NCI-H524 (cell line): ENCODE measurements around the gene TEAD1.
A peak's percentile ranks its signal among the peaks of the same experiment; 100 is the strongest.
"Not testable (repeated sequence)": the region's sequence is repeated elsewhere in the genome, so short reads cannot be mapped to it uniquely, and the experiment has no call there.

Experiments
- DNase-seq, 2 experiments: peaks; one replicate each; lab custom pipeline; 2025; lab: John Stamatoyannopoulos, UW

TEAD1 gene

DNA sequence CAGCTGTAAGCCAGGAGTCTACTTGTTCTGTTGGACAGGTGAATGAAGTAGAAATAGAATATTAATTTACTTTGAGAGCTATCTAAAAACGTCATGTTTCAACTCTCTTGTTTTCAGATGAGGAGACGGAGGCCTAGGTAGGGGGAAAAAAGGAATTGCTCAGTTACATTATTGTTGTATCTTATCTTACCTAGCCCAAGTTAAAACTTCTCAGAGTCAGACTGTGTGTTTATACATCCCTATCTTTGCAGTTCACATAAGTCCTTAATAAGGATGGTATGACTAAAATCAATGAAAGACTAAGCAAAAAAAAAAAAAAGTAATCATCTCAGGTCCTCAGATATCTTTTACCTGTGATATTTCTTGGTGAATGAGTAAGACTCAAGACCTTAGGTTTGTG is 62.8 kb downstream of the TEAD1 start:
- no peak for DNase-seq

DNA sequence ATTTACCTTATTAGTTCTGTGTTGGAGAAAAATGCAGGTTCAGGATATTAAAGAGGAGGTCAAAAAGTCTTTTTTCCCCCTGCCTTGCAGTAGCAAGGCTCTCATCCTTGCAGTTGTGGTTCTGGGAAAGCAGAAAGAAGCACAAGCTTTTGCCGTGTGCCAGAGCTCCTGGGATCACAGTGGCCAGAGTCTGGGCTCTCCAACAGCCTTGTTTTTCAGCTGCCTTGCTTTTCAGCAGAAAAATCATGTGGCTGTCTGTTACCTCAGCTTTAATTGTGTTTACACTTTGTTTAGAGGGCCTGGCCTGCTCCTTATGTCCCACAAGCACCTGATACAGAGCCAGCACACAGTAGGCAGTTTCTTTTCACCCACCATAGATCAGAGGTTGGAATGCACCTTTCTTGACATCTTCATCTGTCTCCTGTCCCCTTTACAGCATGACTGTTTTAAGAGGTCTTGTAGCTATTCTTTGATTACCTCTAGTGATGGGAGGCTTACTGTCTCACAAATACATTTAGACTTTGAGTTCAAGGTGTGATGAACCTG is 67.5 kb downstream of the TEAD1 start:
- no peak for DNase-seq

DNA sequence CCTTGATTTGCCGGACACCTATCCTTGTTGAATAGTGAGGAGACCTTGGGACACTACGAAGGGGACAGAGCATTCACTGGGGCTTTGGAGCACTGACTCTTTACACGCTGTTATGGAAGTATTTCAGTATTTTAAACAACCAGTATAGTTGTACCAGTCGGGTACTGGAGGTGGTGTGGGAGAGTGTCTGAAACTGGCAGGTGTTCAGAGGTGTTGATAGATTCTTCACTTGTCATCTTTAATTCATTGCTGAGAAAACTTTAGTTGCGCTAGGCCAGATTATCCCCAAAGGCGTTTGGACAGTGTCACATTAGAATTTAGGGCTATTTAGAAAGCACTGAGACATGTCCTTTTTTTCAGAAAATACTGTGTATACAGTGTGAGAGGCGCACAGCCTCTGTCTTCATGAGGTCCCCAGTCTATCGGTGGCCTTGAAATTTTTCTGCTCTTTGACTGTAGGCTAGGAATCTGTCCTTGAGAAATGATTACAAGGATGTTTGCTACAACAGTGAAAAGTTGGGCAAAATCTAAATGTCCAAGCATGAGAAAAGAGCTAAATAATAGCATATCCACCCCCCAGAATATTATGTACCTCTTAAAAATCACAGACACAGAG is 69.7 kb downstream of the TEAD1 start:
- DNase-seq: no peak

DNA sequence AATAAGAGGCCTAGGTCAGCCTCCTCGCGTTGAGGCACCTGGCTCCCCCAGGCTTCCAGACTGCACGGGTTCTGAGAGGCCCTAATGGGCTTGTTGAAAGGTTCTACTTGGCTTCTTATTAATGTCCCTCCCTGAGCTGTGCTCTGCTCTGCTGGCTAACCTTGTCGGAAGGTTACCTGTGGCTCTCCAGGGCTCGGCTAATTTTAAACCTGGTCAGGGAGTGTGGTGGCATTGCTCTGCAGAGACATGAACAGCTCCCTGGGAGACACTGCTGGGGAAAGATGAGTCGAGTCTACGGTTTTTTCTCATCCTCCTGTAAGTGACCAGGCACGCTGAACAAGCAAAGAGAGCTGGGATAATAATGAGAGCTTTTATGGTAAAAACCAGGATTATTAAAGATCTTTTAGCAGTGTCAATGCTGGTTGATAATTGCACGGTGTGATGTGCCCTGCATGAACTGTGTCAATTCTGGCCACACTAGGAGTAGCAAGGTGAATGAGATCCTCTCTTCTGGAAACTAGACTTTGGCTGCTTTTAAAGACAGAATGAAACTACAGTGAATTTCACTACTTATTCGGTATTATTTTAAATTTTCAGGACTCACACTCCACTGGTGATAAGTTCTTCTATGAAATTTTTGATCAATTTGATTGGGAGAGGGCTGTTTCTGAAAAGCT is 70.7 kb downstream of the TEAD1 start:
- no peak for DNase-seq

DNA sequence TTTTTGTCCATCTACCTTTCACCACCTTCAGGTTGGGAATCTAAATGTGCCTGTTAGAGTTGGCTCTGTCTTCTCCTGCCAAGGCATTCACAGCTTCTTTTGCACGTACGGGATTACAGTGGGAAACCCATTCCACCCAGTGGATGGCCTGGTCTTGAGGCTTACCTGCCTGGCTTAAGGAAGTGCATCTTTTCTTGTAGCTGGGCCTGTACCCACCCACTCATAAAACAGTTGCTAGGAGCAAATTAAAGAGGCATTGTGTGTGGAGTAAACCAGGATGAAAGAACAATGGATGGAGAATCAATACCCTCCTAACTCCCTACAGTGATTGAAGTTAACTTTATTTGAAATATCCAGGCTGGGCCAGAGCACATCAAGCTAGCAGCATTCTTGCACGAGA is 71.6 kb downstream of the TEAD1 start:
- DNase-seq: no peak

DNA sequence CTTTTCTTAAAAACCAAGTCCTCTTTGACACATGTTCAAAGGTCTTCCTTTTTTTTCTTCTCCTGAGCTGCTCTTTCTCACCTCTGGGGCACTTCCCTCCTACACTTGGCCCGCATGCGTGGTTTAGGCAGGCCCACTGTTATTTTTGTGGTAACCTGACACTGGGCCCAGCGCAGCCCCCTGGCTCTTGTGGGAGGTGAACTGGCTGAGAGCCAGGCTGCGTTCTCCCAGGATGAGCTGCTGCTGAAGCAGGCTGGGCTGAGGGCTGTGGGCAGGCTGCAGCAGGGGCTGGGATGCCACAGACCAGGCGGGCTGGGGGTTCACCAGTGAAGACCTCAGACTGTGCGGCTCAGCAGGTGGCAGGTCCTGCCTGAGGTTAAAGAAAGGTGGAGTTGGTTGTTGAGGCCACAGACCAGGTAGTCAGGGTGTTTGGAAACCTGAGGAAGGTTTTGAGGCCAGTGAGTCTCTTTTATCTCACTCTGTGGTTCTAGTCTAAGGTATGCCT is 72.4 kb downstream of the TEAD1 start:
- DNase-seq: peak; percentile 86 to 93

DNA sequence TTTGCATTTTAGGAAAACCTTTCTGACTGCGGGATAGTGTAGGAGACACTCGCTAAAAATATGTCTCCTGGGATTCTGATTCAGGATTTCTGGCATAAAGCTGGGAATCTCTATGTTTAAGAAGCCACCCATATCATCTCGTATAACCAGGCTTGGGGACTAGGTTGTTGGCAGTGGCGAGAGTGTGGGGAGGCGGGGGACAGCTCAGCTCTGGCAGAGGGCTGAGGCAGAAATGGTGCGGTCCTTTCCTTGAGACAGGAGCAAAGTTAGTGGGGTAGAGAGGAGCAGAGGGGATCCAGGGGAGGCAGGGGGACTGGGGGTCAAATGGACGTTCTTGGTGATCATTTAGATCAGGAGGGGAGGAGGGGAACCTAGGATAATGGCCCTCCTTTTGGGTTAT is 74.3 kb downstream of the TEAD1 start:
- no peak for DNase-seq

DNA sequence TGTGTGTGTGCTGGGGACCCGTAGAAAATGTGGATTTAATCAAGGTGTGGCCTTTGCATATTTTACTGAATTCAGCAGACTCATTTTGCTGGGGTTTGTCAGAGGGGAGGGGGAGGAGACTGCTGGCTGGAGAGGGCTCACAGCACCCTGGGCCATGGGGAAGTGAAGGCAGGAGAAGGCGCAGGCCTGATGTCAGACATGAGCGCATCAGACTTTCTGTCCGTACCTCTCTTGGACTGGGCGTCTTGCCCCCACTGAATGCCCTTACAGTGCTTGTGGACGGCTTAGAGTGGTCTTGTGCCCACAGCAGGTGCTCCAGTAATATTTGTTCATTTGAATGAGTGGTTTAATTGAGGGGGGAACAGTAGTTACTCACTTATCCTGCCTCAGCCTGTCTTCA is 75.2 kb downstream of the TEAD1 start:
- DNase-seq: no peak

DNA sequence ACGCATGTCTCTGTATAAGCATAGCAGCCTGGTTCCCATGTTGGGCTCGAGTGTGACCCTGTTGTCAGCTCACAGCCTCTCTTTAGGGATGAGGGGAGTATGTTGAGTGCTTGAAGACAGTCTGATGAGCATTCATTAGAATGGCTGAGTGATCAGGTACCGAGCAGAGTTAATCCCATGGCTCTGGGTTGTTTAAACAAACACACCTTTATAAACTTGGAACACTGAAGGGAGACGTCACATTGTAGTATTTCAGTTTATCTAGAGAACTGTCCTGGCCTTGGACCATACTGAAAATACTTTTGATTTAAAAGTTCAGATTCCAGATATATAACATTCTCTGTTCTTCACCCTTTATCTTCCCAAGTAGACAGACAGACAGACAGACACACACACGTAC is 76.0 kb downstream of the TEAD1 start:
- DNase-seq: no peak

DNA sequence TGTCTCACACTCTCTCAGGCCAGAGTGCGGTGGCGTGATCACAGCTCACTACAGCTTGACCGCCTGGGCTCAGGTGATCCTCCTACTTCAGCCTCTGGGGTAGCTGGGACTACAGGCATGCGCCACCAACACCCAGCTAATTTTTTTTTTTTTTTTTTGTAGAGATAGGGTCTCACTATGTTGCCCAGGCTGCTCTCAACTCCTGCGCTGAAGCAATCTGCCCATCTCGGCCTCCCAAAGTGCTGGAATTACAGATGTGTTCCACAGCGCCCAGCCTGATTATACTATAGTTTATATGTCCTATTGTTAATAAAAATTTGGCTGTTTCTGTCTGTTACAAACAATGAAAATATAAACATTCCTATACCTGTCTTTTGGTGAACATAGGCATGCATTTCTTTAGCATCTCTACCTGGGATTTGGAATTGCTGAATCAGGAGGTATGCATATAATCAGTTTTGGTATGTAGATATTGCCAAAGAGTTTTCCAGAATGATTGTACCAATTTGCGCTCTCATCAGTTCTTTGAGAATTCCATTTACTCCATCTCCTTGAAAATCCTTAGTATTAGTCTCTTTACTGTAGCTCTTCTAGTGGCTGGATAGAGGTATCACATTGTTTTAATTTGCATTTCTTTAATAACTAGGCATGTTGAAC is 78.8 kb downstream of the TEAD1 start:
- DNase-seq: no peak

DNA sequence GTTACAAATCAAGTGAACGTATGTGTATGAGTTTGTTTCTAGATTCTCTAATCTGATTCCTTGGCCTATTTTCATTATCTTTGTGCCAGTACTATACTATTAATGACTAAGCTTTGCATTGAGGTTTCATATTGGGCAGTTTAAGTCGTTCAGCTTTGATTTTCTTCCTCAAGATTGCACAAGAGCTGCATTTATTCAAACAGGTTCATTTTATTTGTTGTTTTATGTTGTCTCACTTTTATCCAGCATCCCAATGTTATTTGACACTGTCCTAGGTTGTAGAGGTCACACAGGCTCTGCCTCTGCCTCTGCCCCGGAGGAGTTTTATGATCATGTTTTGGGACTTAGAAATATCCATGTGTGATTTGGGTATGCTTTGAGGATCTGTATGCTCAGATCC is 79.8 kb downstream of the TEAD1 start:
- no peak for DNase-seq

DNA sequence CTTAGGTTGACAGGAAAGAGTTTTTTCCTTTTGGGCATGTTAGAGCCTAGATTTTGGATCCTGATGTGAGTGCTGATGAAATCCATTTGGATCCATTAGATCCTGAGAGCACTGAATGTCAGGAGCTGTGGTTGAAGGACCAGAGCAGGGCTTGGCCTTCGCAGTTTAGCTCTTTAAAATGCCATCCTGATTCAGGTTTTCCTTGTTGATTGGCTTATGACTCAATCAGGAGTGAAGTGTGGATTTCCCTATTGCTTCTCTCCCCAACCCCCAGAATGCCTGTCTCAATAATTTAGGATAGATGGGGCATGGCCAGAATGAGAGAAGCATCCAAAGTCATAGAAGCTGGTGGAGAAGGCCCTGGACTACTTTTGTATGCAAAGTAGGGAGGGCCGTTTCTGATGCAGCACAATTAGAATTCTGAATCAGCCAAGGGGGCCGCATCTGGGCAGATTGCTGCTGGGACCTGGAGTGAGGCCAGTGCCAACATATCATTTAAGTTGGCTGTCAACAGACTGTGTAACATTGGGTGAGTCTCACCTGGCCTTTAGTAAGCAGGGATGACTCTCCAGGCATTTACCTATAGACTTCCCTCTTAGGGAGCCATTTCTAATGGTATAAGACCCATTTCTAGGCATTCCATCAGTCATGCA is 80.5 kb downstream of the TEAD1 start:
- no peak for DNase-seq

DNA sequence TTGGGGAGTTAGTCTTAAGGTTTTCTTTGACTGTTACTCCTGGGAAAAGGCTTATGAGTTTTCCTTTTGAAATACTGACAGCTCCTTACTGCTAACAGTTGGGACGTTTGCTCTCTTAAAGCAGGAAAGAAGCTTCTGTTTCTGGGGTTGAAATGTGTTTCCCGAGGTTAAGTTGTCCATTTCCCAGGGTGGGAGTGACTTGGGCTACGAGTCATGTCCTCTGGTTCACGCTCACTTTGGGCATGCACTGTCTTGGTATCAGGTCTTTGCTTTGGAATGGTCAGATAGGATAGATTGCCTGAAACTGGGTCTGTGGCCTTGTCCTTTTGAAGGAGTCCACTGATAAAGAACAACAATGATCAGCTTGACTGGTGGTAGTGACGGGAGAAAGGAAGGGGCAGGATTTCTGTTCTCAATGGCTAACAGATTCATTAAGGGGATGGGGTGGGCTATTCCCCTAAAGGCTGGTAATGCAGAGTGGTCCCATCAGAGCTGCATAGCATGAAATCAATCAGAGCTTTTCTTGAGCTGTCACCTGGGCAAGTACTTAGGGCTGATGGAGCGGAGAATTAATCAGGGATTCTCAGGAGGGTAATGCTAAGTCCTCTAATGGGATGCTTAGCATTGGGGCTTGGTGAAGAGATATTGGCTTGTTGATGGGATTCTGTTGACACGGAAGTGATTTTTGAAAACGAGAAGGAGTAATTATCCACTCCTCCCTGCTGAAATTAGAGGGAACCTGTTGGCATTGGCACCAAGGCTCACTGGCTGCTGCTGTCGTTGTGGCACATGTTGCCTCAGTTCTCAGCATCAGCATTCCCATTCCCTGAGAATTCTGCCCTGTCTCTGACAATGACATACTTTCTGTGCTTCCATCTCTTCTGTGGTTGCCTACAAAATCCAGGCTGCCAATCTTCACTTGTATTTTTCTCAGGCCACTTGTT is 81.6 kb downstream of the TEAD1 start:
- DNase-seq: peak; percentile 36 to 61

DNA sequence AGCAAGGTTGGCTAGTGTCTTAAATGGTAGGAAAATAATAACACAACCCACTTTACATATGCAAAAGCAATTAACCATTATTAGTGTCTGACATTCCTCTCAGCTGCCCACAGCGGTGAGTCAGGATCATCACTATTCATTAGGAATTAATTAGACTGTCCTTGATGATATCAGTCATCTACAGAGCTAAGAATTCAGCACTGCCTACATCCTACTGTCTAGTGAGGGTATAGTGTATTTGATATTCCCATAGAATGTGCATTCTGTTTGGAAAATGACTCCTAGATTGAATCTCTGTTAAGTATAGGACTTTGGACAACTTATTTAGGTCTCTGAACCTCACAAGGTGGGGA is 82.2 kb downstream of the TEAD1 start:
- DNase-seq: no peak

DNA sequence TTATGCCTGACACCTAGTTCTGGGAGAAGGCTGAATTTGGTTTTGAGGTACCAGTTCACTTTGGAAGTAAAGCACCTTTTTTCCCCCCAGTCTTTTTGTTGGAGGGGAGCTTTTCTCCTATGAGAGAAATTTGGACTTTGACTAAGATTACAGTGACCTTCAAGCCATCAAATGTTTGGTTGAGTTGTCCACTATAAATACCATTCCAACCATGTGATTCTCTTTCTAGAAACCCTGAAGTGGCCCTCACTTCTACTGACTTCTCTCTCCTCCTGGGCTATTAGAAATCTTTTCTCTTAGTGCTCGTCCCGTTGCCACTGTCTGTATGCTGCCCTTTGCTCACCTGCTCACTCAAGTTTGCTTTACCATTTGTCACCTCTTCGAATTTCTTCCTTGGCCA is 82.6 kb downstream of the TEAD1 start:
- no peak for DNase-seq

DNA sequence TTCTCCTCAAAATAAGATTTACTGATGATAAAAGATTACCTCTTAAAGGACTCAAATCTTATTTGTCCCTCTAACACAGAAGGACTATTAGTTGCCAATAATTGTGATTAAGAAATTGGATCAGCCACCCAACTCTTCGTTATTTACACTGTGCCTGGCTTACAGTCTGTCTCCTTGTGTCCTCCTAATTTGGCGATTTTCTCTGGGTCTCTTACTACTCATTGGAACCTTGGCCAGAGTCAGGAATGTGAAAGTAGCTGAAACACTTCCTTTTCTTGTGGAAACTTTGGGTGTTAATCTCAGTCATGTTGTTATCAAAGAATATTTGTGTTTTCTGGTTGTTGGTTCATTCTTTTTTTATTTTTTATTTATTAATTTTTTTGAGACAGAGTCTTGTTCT is 83.2 kb downstream of the TEAD1 start:
- no peak for DNase-seq

DNA sequence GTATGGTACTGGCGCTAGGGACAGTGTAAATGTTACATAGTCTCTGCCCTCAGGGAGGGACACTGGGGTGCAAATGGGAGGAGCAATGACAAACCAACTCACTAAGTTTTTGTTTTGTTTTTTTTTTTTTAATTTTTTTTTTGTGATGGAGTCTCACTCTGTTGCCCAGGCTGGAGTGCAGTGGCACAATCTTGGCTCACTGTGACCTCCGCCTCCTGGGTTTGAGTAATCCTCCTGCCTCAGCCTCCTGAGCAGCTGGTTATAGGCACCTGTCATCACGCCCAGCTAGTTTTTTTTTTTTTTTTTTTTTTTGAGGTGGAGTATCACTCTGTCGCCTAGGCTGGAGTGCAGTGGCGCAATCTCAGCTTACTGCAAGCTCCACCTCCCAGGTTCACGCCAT is 83.9 kb downstream of the TEAD1 start:
- not testable (repeated sequence) for DNase-seq

DNA sequence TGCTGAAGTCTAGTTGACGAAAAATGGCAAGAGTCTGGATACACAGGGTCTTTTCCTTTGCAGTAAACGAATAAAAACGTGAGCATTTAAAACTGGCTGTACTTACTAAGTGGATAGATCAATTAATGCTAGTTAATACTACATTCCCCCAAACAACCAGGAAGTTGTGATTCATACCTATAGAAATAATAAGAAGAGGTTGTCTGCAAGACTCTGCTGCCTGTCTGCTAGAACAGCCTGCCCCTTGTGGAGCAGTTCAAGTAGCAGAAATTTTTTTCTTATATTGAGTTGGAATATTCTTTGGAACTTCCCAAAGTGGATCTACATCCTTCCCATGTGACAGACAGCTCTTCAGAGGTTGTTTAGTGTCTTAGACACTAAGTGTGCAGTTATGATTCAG is 86.8 kb downstream of the TEAD1 start:
- no peak for DNase-seq

DNA sequence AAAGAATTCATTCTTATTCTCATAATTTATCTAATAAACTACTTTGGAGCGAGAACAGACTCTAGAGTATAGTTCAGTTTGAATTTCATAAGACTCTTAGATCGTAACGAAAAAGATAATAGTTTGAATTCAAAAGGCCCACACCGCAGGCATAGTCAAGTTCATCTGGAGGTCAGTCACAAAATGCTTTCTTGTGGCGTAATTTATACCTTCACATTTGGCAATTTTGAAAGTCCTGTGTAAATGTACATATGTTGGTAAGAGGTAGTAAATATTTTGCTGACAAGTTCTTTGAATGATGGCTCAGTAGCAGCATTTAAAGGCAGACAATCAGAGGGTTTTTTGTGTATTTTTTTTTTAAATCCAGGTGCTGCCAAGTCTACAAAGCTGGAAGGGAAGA is 88.1 kb downstream of the TEAD1 start:
- DNase-seq: no peak

DNA sequence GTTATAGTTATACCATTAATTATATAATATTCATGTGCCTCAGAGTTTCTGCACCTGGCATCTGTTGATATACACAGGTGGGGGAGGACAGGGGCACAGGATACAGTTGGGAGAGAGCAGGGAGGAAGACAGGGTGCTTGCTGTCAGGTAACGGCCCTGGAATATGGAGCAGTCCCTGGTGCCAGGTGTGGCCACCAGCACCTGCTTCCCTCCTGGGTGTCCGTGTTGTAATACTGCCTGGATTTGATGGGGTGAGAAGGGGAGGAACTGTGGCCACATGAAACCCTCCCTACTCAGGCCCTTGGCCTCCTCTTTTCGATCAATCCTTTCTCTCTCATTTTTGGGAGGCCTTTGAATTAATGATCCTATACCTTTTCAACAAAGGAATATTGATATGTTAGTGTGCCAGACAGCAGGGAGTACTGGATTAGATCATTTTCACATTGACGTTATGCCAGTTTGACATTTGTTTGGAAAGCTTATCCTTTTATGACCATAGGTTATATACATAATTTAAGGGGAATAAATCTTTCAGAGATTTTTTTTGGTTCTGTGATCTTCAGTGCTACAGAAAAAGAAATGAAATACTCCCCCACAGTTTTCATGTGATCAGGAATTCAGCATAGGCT is 88.6 kb downstream of the TEAD1 start:
- DNase-seq: no peak
